GM23338 (cell line): ENCODE measurements around the gene IGF2. TPM values are rescaled to one million over a fixed set of nuclear protein-coding genes. Genes with fewer than 3 reads are reported as not detected.

ENCODE experiments used
- ATAC-seq: fragments of 200-7000 bp; cut with Tn5 transposase; 3 replicates; pipeline ENCODE4 v1.9.1; 2020
- DNase-seq: peaks from one replicate; pipeline ENCODE4 v3.0.0-alpha.2; 2015; ENCODE audit warnings: low spot score
- H2AFZ ChIP-seq: fragments of 200-600 bp; sonication (generic); 2 replicates; pipeline ENCODE4 v1.8.0; 2016; ENCODE audit warnings: antibody characterized with exemption, mild to moderate bottlenecking, moderate library complexity
- H3F3A ChIP-seq: fragments of 200-600 bp; sonication (generic); replicated peaks from 2 replicates; pipeline ENCODE4 v1.8.0; 2017; ENCODE audit warnings: antibody characterized with exemption, mixed run types, low read depth
- H3K27ac ChIP-seq: fragments of 200-600 bp; sonication (generic); 2 replicates; pipeline ENCODE4 v1.6.1; 2016; ENCODE audit warnings: low read depth
- H3K27me3 ChIP-seq: fragments of 200-600 bp; sonication (generic); 2 replicates; pipeline ENCODE4 v1.8.0; 2016; ENCODE audit warnings: mild to moderate bottlenecking, mixed run types, moderate library complexity; ENCODE audit not compliant: insufficient read depth
- H3K36me3 ChIP-seq: fragments of 200-600 bp; sonication (generic); 2 replicates; pipeline ENCODE4 v1.8.0; 2016; ENCODE audit warnings: mild to moderate bottlenecking; ENCODE audit not compliant: insufficient read depth
- H3K4me1 ChIP-seq: fragments of 200-600 bp; sonication (generic); 2 replicates; pipeline ENCODE4 v1.8.0; 2016; ENCODE audit warnings: mild to moderate bottlenecking, moderate library complexity; ENCODE audit not compliant: insufficient read depth
- H3K4me2 ChIP-seq: fragments of 200-600 bp; sonication (generic); 2 replicates; pipeline ENCODE4 v1.7.1; 2017; ENCODE audit warnings: mixed run types
- H3K4me3 ChIP-seq: fragments of 200-600 bp; sonication (generic); 2 replicates; pipeline ENCODE4 v1.6.1; 2016; ENCODE audit warnings: mixed run types
- H3K79me2 ChIP-seq: fragments of 200-600 bp; sonication (generic); replicated peaks from 2 replicates; pipeline ENCODE4 v1.8.0; 2017; ENCODE audit warnings: mild to moderate bottlenecking; ENCODE audit not compliant: insufficient read depth
- H3K9me2 ChIP-seq: fragments of 200-600 bp; sonication (generic); 2 replicates; pipeline ENCODE4 v1.8.0; 2017; ENCODE audit not compliant: insufficient read depth
- H4K20me1 ChIP-seq: fragments of 200-600 bp; sonication (generic); replicated peaks from 2 replicates; pipeline ENCODE4 v1.8.0; 2017; ENCODE audit warnings: mild to moderate bottlenecking; ENCODE audit not compliant: insufficient read depth
- H3K27ac Mint-ChIP-seq: 2 replicates; pipeline ENCODE4 v1.8.0; 2020; ENCODE audit warnings: inconsistent platforms, mild to moderate bottlenecking, moderate library complexity, mixed read lengths
- H3K27me3 Mint-ChIP-seq: 3 replicates; pipeline ENCODE4 v1.8.0; 2022; ENCODE audit warnings: low read depth, mild to moderate bottlenecking, moderate library complexity, mixed read lengths, inconsistent platforms; ENCODE audit not compliant: insufficient read depth, poor library complexity
- H3K36me3 Mint-ChIP-seq: 3 replicates; pipeline ENCODE4 v1.8.0; 2021; ENCODE audit warnings: low read depth, mild to moderate bottlenecking, inconsistent platforms, moderate library complexity, mixed read lengths
- H3K4me1 Mint-ChIP-seq: 3 replicates; pipeline ENCODE4 v1.8.0; 2020; ENCODE audit warnings: mild to moderate bottlenecking, inconsistent platforms, mixed read lengths
- H3K4me3 Mint-ChIP-seq: 3 replicates; pipeline ENCODE4 v1.8.0; 2021; ENCODE audit warnings: moderate library complexity, mild to moderate bottlenecking, inconsistent platforms, mixed read lengths
- H3K9me3 Mint-ChIP-seq: 3 replicates; pipeline ENCODE4 v1.8.0; 2020; ENCODE audit warnings: moderate library complexity, mild to moderate bottlenecking, inconsistent platforms, mixed read lengths
- CREB1 ChIP-seq: fragments of 250-450 bp; sonication (Bioruptor Pico); IDR thresholded peaks from 2 replicates; pipeline ENCODE4 v1.5.0; 2020; ENCODE audit warnings: low read depth, mild to moderate bottlenecking, moderate library complexity
- CTCF ChIP-seq, 2 experiments: fragments of 200-600 bp in 1 of 2; sonication (generic) in 1 of 2; conservative IDR thresholded peaks; 2 replicates each; pipeline versions ENCODE4 v1.5.1 to v1.6.1; 2016 to 2017; ENCODE audit warnings: antibody characterized with exemption in 2 of 2, low read depth in 2 of 2, mild to moderate bottlenecking in 2 of 2, moderate library complexity in 1 of 2
- ETS1 ChIP-seq: IDR thresholded peaks from 2 replicates; pipeline ENCODE4 v1.6.1; 2016; ENCODE audit warnings: antibody characterized with exemption
- EZH2 ChIP-seq: fragments of 200-600 bp; sonication (generic); IDR thresholded peaks from one replicate; pipeline ENCODE4 v1.8.0; 2017; ENCODE audit warnings: antibody characterized with exemption, mild to moderate bottlenecking, low read depth; ENCODE audit not compliant: unreplicated experiment
- EZH2phosphoT487 ChIP-seq: fragments of 200-600 bp; sonication (generic); IDR thresholded peaks from one replicate; pipeline ENCODE4 v1.8.1; 2018; ENCODE audit warnings: antibody characterized with exemption; ENCODE audit not compliant: unreplicated experiment
- JUNB ChIP-seq: IDR thresholded peaks from one replicate; pipeline ENCODE4 v1.6.1; 2016; ENCODE audit warnings: antibody characterized with exemption; ENCODE audit not compliant: unreplicated experiment
- NANOG ChIP-seq: IDR thresholded peaks from 2 replicates; pipeline ENCODE4 v1.6.1; 2016; ENCODE audit warnings: antibody characterized with exemption, borderline replicate concordance
- POLR2AphosphoS5 ChIP-seq: IDR thresholded peaks from 2 replicates; pipeline ENCODE4 v1.6.1; 2016; ENCODE audit warnings: antibody characterized with exemption, low read depth
- REST ChIP-seq: IDR thresholded peaks from one replicate; pipeline ENCODE4 v1.6.1; 2018; ENCODE audit warnings: antibody characterized with exemption; ENCODE audit not compliant: unreplicated experiment
- STAT1 ChIP-seq: IDR thresholded peaks from one replicate; pipeline ENCODE4 v1.6.1; 2016; ENCODE audit warnings: antibody characterized with exemption; ENCODE audit not compliant: unreplicated experiment
- ZNF114 ChIP-seq: fragments of 250-450 bp; sonication (Bioruptor Pico); IDR thresholded peaks from 2 replicates; pipeline ENCODE4 v1.5.0; 2020; ENCODE audit warnings: mild to moderate bottlenecking, moderate library complexity
- ZNF331 ChIP-seq: fragments of 250-450 bp; sonication (Bioruptor Pico); IDR thresholded peaks from 2 replicates; pipeline ENCODE4 v1.5.0; 2020; ENCODE audit warnings: low read depth, mild to moderate bottlenecking, moderate library complexity
- ZNF462 ChIP-seq: fragments of 250-450 bp; sonication (Bioruptor Pico); IDR thresholded peaks from 2 replicates; pipeline ENCODE4 v1.5.0; 2020; ENCODE audit warnings: mild to moderate bottlenecking, moderate library complexity
- polyA plus RNA-seq: library from polyadenylated mRNA; unstranded; fragments of >200 nt; fragmentation: Nextera tagmentation; extraction: Ambion mirVana; gene quantifications from 2 replicates; pipeline ENCODE4 v1.2.1, GENCODE V29; 2016
- total RNA-seq: library from RNA; depleted of rRNA; stranded (reverse); fragments of >200 nt; shearing (Covaris generic); gene quantifications from 2 replicates; pipeline ENCODE4 v1.2.3, GENCODE V29; 2014

IGF2 gene
- total and polyA plus RNA-seq, 2 experiments from 2014 or later: 1.4 to 4.0 TPM

- no peaks in the 10 kb centered on the region for H3K9me3 Mint-ChIP-seq
- no peaks in the 10 kb centered on the region for H3K27me3 ChIP-seq
These were observed 28.7 kb downstream of the IGF2 start for GRCh38 chr11:2110521-2110920.

More at GRCh38 chr11:2110521-2110920, 28.7 kb downstream of the IGF2 start:
- ATAC-seq (no peak), DNase-seq (no peak)
- Histone ChIP-seq H3K79me2 (no peaks in the 10 kb centered on the region), H3K27ac (no peak overlapping the region), H3K4me2 (no peak overlapping the region), H3F3A (no peaks in the 10 kb centered on the region), H2AFZ (no peak overlapping the region), H3K4me1 (no peaks in the 10 kb centered on the region), H3K9me2 (0 out of 2 replicates have a peak, but pooled peaks cover 6% of the 10 kb centered on the region), H3K36me3 (no peaks in the 10 kb centered on the region), H3K4me3 (no peak overlapping the region), H4K20me1 (no peaks in the 10 kb centered on the region)
- TF ChIP-seq NANOG: no peak
- TF ChIP-seq EZH2phosphoT487: no peak
- TF ChIP-seq CREB1 (CRISPR knock-in tag): no peak
- no peak for TF ChIP-seq STAT1
- no peak for TF ChIP-seq JUNB
- no peak for TF ChIP-seq POLR2AphosphoS5
- no peak for TF ChIP-seq EZH2
- no peak for TF ChIP-seq ETS1
- no peak for TF ChIP-seq ZNF114 (CRISPR knock-in tag)
- TF ChIP-seq ZNF331: no peak
- no peak for TF ChIP-seq CTCF (conservative IDR thresholded peaks at IDR 0.05; ENCODE audit: low read depth in 2 of 2)
- no peak for TF ChIP-seq REST
- no peak for TF ChIP-seq ZNF462
- no peak overlapping the region for H3K4me3 Mint-ChIP-seq
- no peaks in the 10 kb centered on the region; the same call in 2 of the 3 replicates for H3K4me1 Mint-ChIP-seq
- H3K27me3 Mint-ChIP-seq: peaks cover 10% of the 10 kb centered on the region
- H3K27ac Mint-ChIP-seq: no peak overlapping the region
- H3K36me3 Mint-ChIP-seq: no peaks in the 10 kb centered on the region
